Measurements from ENCODE around the gene STAC3.

Gene STAC3

GRCh38 chr12:57222286-57223190 lies 28.4 kb downstream of the STAC3 start:
- DNase-seq: no peak

- DNase-seq: no peak
These were observed 29.6 kb downstream of the STAC3 start for GRCh38 chr12:57221169-57221917.

- DNase-seq: no peak
These were observed 30.2 kb downstream of the STAC3 start for GRCh38 chr12:57220770-57221168.

GRCh38 chr12:57219993-57220754 lies 30.8 kb downstream of the STAC3 start:
- no peak for DNase-seq

GRCh38 chr12:57219205-57219992 lies 31.6 kb downstream of the STAC3 start:
- DNase-seq: no peak

DNA sequence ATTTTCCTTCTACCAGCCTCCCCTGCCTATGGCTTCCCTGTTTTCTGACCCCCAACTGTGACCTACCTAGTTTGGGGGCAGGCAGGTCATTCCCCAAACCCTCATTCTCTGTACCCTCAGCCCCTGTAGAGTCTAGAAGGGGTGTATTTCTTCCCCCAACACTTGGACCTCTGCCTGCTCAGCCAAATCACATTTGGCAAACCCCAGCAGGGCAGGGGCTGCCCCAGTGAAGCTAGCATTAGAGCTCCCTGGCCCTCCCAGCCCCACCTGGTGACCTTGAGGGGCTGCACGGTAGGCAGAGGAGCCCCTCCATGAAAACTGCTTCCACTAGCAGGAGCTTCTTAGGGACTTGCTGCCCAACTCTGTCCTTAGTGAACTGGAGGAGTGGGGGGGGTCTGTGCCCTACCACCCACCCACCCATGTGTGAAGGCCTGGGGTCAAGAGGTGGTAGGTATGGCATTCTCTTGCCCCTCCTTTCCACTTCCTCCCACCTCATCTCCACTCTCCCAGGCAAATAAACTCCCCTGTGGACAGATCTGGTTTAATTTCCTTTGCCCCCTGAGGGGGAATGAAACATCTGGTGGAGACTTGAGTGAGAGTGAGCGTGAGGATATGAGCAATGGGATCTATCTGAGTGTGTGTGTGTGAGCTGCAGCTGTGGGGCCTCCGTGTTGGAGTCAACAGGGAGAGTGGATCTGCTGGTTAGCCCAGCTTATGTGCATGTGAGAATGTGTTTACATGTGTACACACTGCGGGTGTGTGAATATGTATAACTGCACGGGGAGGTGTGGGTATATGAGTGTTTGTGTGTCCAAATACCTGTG lies 32.7 kb downstream of the STAC3 start:
- no peak for DNase-seq

GRCh38 chr12:57216921-57217879 lies 33.8 kb downstream of the STAC3 start:
- peak; percentile 20 to 57 for DNase-seq

DNA sequence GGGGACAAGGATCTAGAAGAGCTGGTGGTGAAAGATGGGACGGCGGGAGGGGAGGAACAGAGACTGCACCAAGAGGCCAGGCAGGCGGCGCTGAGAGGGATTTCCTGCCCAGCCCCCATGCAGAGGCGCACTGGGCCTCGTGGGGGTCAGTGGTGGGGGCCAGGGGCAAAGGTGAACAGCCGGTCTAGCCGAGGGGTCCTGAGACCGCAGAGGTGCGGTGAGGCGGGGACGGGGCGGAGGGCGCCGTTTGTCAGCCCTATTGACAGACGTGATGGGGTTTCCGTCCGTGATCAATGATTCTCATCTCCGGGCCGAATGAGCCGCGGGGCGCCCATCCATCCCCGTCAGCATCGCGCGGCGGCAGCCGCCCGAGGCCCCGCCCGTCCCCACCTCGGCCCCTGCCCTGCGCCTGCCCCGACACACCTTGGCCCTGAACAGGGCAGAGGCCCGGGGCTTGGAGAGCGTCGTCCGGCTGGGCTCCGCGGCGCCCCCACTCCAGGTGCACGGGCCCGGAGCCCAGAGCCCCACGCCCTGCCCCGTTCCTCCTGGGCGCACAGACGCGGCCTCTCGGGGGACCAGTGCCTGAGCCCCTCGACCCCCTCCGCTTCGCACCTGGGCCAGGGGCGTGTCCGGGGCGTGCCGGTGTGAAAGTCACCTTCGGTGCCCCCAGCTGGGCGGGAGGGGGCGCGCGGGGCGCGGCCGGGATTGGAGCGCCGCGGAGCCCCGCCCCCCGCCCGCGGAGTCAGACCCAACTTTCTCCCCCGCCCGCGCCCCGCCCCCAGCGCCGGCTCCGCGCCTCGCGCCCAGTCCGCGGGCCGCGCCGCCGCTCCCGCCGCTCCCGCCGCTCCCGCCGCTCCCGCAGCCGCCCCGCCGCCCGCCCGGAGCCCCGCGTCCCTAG lies 34.7 kb downstream of the STAC3 start, which contains the start of gene NXPH4:
TSS of gene NXPH4 (plus strand) at position 781 of the 898 bp plus-strand sequence. CDS start 176 bp downstream, outside the sequence.
- DNase-seq: peak in 1 of 2 experiments; percentile 27

DNA sequence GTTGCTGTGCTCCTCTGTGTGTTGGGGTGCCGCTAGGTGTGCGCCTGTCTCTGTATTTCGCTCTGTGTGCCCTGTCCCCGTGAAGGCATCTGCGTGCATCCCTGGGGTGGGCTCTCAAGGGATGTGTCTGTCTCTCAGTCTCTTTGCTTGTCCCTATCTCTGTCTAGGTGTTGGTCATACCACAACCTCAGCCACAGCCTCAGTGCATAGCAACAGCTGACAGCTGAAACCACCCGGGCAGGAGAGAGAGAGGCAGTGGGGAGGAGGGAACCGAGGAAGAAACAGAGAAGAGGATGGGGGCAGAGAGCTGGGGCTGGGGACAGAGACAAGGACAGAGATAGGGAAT lies 35.3 kb downstream of the STAC3 start:
- DNase-seq: no peak

DNA sequence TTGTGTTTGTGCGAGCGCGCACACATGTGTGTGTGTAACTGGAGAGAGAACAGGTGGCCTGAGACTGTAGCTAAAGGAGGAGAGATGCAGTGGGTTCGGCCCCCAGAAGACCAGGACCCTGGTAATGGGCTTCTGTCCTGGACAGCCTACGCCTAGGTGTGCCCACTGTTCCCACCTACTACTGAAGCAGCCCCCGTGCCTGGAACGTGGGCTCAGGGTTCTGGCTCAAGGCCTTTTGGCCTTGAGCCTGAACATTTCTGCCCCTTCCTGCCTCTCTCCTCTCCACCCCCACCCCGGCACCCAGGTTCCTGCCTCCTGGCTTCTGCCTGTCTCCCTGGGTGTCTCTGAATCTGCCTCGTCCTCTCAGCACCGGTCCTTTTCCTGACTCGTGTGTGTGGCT lies 35.9 kb downstream of the STAC3 start:
- DNase-seq: no peak

DNA sequence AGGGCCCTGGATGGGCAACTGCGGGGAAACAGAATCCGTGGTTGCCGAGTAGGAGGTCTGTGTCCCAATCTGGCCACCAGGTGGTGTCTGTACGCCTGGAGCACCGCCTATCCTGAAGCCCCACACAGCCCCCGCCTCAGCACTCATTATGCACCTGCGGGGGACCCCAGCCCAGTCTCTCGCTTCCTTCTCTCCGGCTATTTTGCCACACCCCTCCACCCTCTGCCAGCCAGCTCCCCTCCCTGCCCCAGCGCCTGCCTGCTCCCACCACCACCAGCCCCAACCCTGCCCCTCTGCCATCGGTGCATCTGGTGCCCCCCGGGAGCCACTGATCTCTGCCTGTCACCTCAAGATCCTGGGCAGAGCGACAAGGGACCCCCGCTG lies 36.6 kb downstream of the STAC3 start:
- DNase-seq: peak; percentile 35 to 63

DNA sequence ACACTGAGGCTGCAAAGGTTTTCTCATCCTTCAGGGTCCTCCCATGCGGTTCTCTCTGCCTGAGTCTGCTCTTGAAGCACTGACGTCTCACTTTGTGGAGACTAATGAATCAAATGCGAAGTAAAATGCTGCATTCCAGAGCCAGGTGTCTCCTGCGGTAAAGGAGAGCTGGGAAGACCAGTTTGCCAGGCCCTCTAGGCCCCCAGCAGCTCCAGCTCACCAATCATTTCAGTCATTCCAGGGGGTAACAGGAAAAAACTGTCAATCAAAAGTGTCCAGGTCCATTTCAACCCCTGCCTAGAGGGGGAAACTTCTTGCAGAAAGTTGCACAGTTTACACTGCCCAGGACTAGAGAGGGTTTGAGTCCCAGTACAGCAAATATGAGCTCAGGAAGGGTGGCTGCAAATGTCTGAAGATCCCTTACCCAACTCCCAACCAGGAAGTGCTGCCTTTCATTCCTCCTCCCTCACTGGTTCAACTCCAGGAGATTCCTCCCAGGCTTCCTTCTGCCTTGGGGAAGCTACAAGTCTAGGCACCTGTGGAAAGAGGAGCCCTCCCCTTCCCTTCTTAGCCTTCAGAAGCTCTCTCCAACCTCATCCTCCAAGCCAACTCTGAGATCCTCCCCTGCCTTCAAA lies 37.1 kb downstream of the STAC3 start:
- no peak for DNase-seq

DNA sequence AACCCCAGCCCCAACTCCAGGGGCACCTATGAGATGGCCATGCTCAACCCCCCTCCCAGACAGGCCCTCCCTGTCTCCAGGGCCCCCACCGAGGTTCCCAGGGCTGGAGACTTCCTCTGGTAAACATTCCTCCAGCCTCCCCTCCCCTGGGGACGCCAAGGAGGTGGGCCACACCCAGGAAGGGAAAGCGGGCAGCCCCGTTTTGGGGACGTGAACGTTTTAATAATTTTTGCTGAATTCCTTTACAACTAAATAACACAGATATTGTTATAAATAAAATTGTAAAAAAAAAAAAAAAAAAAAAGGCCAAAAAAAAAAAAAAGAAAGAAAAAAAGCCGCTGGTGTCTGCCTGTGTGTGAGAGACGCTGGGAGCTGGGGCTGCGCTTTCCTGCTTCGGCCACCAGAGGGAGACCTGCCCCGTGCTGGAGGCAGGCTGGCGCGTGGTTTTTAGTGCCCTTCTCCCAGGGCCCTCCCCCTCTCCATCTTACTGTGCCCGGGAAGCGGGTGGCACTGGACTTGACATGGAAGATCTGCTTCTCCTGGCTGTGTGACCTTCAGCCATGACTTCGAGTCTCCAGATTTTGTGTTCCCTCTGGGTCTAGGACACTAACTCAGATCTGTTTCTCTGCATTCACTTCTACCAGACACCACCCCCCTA lies 37.8 kb downstream of the STAC3 start:
- peak; percentile 79 to 90 for DNase-seq

GRCh38 chr12:57212701-57213057 lies 38.3 kb downstream of the STAC3 start:
- no peak for DNase-seq

DNA sequence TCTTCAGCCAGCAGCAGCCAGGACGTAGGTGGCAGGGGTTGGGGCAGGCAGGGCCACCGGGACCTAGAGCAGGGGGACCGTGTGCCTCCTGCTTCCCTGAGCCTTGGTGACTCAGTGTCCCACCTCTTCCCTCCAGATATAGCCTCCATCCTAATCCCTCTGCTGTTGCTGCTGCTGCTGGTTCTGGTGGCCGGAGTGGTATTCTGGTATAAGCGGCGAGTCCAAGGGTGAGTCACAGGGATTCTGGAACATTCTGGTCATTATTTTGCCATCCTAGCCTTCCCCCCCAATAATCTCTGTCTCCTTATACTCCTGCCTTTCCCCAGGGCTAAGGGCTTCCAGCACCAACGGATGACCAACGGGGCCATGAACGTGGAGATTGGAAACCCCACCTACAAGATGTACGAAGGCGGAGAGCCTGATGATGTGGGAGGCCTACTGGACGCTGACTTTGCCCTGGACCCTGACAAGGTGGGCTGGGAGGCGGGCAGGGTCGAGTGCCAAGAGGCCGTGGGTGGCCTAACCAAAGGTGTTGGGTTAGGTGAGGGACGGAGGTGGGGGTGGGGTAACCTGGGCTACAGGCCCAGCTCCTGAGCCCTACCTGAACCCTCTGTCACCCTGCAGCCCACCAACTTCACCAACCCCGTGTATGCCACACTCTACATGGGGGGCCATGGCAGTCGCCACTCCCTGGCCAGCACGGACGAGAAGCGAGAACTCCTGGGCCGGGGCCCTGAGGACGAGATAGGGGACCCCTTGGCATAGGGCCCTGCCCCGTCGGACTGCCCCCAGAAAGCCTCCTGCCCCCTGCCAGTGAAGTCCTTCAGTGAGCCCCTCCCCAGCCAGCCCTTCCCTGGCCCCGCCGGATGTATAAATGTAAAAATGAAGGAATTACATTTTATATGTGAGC lies 38.9 kb downstream of the STAC3 start:
- DNase-seq: no peak

GRCh38 chr12:57210926-57211692 lies 39.9 kb downstream of the STAC3 start:
- DNase-seq: no peak

Data from NCI-H446 (cell line).